Naive B cell (primary cell): ENCODE results near the gene ACSL1. TPM values are rescaled to one million over a fixed set of nuclear protein-coding genes. Genes with fewer than 3 reads are reported as not detected.

Experiments used
- ATAC-seq, 2 donors: fragments of 150-1000 bp; cut with Tn5 transposase; 2 replicates each; pipeline ENCODE4 v1.10.0; 2021; ENCODE audit warnings: low read depth in 2 of 2, mild to moderate bottlenecking in 2 of 2, moderate library complexity in 2 of 2
- DNase-seq: peaks from one replicate; pipeline ENCODE4 v3.0.0; 2022
- H3K27ac Mint-ChIP-seq, 6 donors: one replicate each; pipeline ENCODE4 v1.8.0; 2020 to 2022; ENCODE audit warnings: mild to moderate bottlenecking in 6 of 6, mixed read lengths in 6 of 6, moderate library complexity in 5 of 6, inconsistent platforms in 2 of 6
- H3K27me3 Mint-ChIP-seq, 3 donors: one replicate each; pipeline ENCODE4 v1.8.0; 2021 to 2022; ENCODE audit warnings: mixed read lengths in 3 of 3, mild to moderate bottlenecking in 1 of 3
- H3K36me3 Mint-ChIP-seq, 2 donors: one replicate each; pipeline ENCODE4 v1.8.0; 2020 to 2022; ENCODE audit warnings: mixed read lengths in 2 of 2, inconsistent platforms in 1 of 2, mild to moderate bottlenecking in 1 of 2
- H3K4me1 Mint-ChIP-seq, 3 donors: one replicate each; pipeline ENCODE4 v1.8.0; 2020 to 2022; ENCODE audit warnings: mixed read lengths in 3 of 3, inconsistent platforms in 1 of 3, mild to moderate bottlenecking in 1 of 3, moderate library complexity in 1 of 3
- H3K4me3 Mint-ChIP-seq, 8 donors: one replicate each; pipeline ENCODE4 v1.8.0; 2020 to 2022; ENCODE audit warnings: mild to moderate bottlenecking in 8 of 8, mixed read lengths in 8 of 8, moderate library complexity in 8 of 8, inconsistent platforms in 2 of 8
- H3K9me3 Mint-ChIP-seq, 7 donors: one replicate each; pipeline ENCODE4 v1.8.0; 2020 to 2022; ENCODE audit warnings: mixed read lengths in 7 of 7, mild to moderate bottlenecking in 5 of 7, inconsistent platforms in 2 of 7, moderate library complexity in 1 of 7
- polyA plus RNA-seq, 6 donors: library from polyadenylated mRNA; unstranded; fragments of 300-500 nt; fragmentation: Illumina TruSeq; gene quantifications; one replicate each; pipeline ENCODE4 v1.2.3, GENCODE V29; 2021; ENCODE audit warnings: low read depth in 6 of 6

ACSL1 gene
- polyA plus RNA-seq, 6 donors from 2014 or later, result 5.0 to 10.1 (median 6.8) TPM

DNA sequence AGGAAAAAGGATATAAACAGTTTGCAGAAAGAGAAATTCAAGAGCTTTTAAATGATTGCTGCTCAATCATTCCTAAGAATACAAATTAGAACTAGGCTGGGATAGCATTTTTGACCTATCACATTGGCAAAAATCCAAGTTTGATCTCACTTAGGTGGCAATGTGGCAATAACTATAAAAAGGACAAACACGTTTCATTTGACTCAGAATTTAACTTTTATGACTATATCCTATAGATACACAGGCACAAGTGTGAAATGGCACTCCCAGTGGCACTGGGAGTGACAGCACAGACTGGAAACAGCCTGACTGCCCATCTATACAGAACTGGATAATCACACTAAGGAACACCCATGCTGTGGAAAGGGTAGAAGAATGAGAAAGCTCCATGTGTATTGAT, 103.0 kb downstream of the ACSL1 start:
- Mint-ChIP-seq H3K36me3 (peaks cover 25 to 33% of the 10 kb centered on the region in 2 donors), H3K4me3 (no peak overlapping the region)

GRCh38 chr4:184721254-184721653, 104.5 kb downstream of the ACSL1 start:
- Mint-ChIP-seq H3K27me3 (no peaks in the 10 kb centered on the region), H3K9me3 (peaks cover 0 to 24% (median 16%) of the 10 kb centered on the region in 7 donors), H3K27ac (peak overlapping the region in 1 of 6 donors; percentile 63), H3K4me1 (peaks cover 16 to 26% (median 26%) of the 10 kb centered on the region in 3 donors), H3K4me3 (no peak overlapping the region), H3K36me3 (peaks cover 25 to 33% of the 10 kb centered on the region in 2 donors)
- DNase-seq (no peak), ATAC-seq (no peak)

More for the DNA sequence above, 103.0 kb downstream of the ACSL1 start:
- no peaks in the 10 kb centered on the region for H3K27me3 Mint-ChIP-seq
- H3K4me1 Mint-ChIP-seq, result peaks cover 16 to 24% (median 21%) of the 10 kb centered on the region in 3 donors
- ATAC-seq (no peak), DNase-seq (no peak)
- no peak overlapping the region for H3K27ac Mint-ChIP-seq
- peaks cover 0 to 24% (median 16%) of the 10 kb centered on the region in 7 donors for H3K9me3 Mint-ChIP-seq

DNA sequence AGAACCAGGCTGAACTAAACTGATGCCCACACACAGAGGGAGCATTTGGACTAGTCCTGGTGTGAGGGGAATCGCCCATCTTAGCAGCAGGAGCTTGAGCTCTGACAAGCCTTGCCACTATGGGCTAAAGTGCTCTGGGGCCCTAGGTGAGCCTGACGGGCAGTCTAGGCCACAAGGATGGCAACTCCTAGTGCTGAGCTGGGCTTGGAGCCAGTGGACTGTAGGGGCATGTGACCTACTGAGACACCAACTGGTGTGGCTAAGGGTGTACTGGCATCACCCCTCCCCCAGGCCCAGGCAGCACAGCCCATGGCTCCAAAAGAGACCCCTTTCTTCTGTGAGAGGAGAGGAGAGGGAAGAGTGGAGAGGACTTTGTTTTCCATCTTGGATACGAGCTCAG, 106.4 kb downstream of the ACSL1 start:
- DNase-seq, result no peak
- H3K9me3 Mint-ChIP-seq, result peaks cover 0 to 24% (median 16%) of the 10 kb centered on the region in 7 donors
- peaks cover 31 to 33% of the 10 kb centered on the region in 2 donors for H3K36me3 Mint-ChIP-seq
- no peak overlapping the region for H3K27ac Mint-ChIP-seq
- no peaks in the 10 kb centered on the region for H3K27me3 Mint-ChIP-seq
- peaks cover 8 to 21% (median 18%) of the 10 kb centered on the region in 3 donors for H3K4me1 Mint-ChIP-seq
- no peak overlapping the region for H3K4me3 Mint-ChIP-seq
- no peak for ATAC-seq

DNA sequence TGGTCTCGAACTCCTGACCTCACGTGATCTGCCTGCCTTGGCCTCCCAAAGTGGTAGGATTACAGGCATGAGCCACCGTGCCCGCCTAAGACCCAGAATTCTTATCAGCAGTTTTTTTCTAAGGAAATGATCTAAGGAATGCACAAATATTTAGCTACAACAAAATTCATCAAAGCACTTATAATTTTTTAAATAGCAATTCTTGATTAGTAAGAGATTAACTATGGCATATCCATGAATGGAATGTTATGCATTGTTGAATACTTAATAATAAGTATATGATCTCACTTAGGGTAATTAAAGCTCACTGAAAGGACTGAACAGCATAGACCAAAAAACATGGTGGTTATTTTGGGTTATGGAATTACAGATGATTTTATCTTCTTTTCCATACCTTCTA, 110.2 kb downstream of the ACSL1 start:
- peaks cover 0 to 10% (median 7%) of the 10 kb centered on the region in 7 donors for H3K9me3 Mint-ChIP-seq
- H3K4me3 Mint-ChIP-seq, result no peak overlapping the region
- no peaks in the 10 kb centered on the region for H3K27me3 Mint-ChIP-seq
- peak overlapping the region in 1 of 6 donors; percentile 20 for H3K27ac Mint-ChIP-seq
- peaks cover 17 to 18% of the 10 kb centered on the region in 2 donors for H3K36me3 Mint-ChIP-seq
- H3K4me1 Mint-ChIP-seq, result peaks cover 12 to 21% (median 18%) of the 10 kb centered on the region in 3 donors
- no peak for ATAC-seq
- no peak for DNase-seq

DNA sequence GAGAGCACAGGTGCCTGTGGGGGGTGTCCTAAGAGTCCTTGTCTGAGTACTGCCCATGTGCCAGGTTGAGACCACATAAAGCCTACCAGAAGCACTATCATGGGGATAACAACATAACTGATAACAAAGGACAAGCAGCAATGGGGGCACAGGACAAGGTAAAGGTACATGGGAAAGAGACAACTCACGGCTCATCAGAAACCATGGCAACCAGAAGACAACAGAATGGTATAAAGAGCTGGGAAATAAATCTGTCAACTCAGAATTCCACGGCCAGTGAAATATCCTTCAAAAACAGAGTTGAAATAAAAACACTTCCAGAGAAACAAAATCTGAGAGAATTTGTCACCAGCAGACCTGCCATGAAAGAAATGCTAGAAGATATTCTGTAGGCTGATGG, 111.9 kb downstream of the ACSL1 start:
- peaks cover 6 to 7% of the 10 kb centered on the region in 2 donors for H3K36me3 Mint-ChIP-seq
- no peak for ATAC-seq
- peaks cover 0 to 3% (median 0%) of the 10 kb centered on the region in 7 donors for H3K9me3 Mint-ChIP-seq
- no peak overlapping the region for H3K27ac Mint-ChIP-seq
- no peak for DNase-seq
- H3K4me1 Mint-ChIP-seq, result peaks cover 11 to 20% (median 17%) of the 10 kb centered on the region in 3 donors
- H3K4me3 Mint-ChIP-seq, result peak overlapping the region in 2 of 8 donors; percentile 54 to 66
- H3K27me3 Mint-ChIP-seq, result no peaks in the 10 kb centered on the region

DNA sequence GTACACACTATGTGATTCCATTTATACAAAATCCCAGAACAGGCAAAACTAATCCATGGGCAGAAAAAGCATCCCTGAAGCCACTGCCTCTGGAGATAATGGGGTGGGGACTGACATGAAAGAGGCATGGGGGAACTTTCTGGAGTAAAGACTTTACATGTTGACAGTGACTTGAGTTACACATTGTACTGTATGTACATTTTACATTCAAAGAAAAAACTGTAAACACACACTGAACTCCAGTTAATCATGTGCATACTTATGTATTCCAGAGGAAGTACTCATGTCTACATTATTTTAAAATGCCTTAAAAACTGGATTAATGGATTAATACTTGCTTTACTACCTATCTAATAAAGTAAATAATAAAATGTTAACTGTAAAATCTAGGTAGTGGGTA, 113.4 kb downstream of the ACSL1 start:
- peaks cover 7 to 13% (median 10%) of the 10 kb centered on the region in 3 donors for H3K4me1 Mint-ChIP-seq
- H3K27me3 Mint-ChIP-seq, result no peaks in the 10 kb centered on the region
- H3K27ac Mint-ChIP-seq, result no peak overlapping the region
- no peaks in the 10 kb centered on the region for H3K9me3 Mint-ChIP-seq
- DNase-seq (no peak), ATAC-seq (no peak)
- peaks cover 0 to 7% of the 10 kb centered on the region in 2 donors for H3K36me3 Mint-ChIP-seq
- no peak overlapping the region for H3K4me3 Mint-ChIP-seq

- no peak overlapping the region for H3K4me3 Mint-ChIP-seq
- DNase-seq (no peak), ATAC-seq (no peak)
- H3K4me1 Mint-ChIP-seq, result no peaks in the 10 kb centered on the region
- H3K36me3 Mint-ChIP-seq, result peaks cover 0 to 6% of the 10 kb centered on the region in 2 donors
- H3K27ac Mint-ChIP-seq, result no peak overlapping the region
- H3K9me3 Mint-ChIP-seq, result no peaks in the 10 kb centered on the region
- no peaks in the 10 kb centered on the region for H3K27me3 Mint-ChIP-seq
These were observed 119.3 kb downstream of the ACSL1 start for GRCh38 chr4:184706453-184706852.

GRCh38 chr4:184705692-184706091, 120.1 kb downstream of the ACSL1 start:
- no peaks in the 10 kb centered on the region for H3K9me3 Mint-ChIP-seq
- H3K27ac Mint-ChIP-seq, result no peak overlapping the region
- no peak for DNase-seq
- no peaks in the 10 kb centered on the region for H3K4me1 Mint-ChIP-seq
- no peaks in the 10 kb centered on the region for H3K27me3 Mint-ChIP-seq
- peaks cover 0 to 6% of the 10 kb centered on the region in 2 donors for H3K36me3 Mint-ChIP-seq
- no peak for ATAC-seq
- no peak overlapping the region for H3K4me3 Mint-ChIP-seq

Other genes with a start within 250 kb of the ACSL1 start
- gene CASP3, start 176.5 kb downstream of the ACSL1 start, polyA plus RNA-seq, result 1 to 10 TPM; 3.4 to 5.9 (median 4.3) TPM
- gene PRIMPOL, start 176.2 kb downstream of the ACSL1 start, polyA plus RNA-seq, result 10 to 100 TPM; 12.4 to 23.9 (median 17.6) TPM
- gene CENPU, start 91.9 kb downstream of the ACSL1 start, polyA plus RNA-seq, result 1 to 10 TPM in 4 of 6 donors, under 1 TPM in 2; 0.27 to 4.9 (median 2.3) TPM
- gene HELT, start 192.5 kb upstream of the ACSL1 start, polyA plus RNA-seq, result not detected